Central memory CD4-positive, alpha-beta T cell (primary cell): ENCODE data around the gene TAS2R60.
"Not testable (repeated sequence)": the region's sequence is repeated elsewhere in the genome, so short reads cannot be mapped to it uniquely, and the experiment has no call there.

ENCODE experiments used
- DNase-seq: peaks from one replicate; pipeline ENCODE4 v3.0.0; 2022

The TAS2R60 gene

GRCh38 chr7:143444063-143444782 lies 970 bp downstream of the TAS2R60 start:
- no peak for DNase-seq

- DNase-seq = no peak
Measured at GRCh38 chr7:143444785-143445184, 1.5 kb downstream of the TAS2R60 start.

GRCh38 chr7:143447466-143447865 lies 4.2 kb downstream of the TAS2R60 start:
- no peak for DNase-seq

GRCh38 chr7:143448429-143448828 lies 5.2 kb downstream of the TAS2R60 start:
- DNase-seq = no peak

DNA sequence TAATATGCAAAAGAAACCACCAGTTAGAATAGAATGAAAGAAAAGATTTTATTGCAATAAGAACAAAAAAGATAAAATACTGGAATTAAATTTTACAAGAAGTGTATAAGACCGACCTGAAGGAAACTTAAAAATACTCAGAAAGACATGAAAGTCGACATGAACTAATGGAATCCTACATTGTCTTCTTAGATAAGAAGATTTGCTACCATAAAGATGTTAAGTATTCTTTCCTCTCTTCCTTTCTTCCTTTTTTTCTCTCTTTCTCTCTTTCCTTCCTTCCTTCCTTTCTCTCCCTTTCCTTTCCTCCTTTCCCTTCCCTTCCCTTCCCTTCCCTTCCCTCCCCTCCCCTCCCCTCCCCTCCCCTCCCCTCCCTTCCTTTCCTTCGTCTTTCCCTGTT lies 6.5 kb downstream of the TAS2R60 start:
- DNase-seq = no peak

- DNase-seq = no peak
Measured at GRCh38 chr7:143451122-143451521, 7.9 kb downstream of the TAS2R60 start.

GRCh38 chr7:143451746-143452145 lies 8.5 kb downstream of the TAS2R60 start:
- no peak for DNase-seq

DNA sequence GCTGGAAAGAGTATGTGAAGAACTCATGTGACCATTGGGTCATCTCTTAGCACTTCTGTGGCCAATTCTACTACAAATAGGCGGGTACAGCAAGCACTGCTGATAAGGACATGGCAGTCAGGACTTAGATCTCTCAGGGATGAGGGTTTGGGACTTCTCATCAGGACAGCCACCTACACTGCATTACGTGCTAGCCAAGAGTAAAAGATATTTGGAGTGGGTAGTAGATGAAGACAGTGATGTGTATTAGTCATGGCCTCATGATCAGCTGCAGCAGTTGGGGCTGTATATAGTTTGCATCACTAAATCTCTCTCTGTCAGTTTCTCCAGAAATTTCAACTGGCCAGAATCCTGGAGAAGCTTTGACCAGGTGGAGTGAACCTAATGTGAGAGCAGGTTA lies 9.2 kb downstream of the TAS2R60 start:
- DNase-seq = no peak

DNA sequence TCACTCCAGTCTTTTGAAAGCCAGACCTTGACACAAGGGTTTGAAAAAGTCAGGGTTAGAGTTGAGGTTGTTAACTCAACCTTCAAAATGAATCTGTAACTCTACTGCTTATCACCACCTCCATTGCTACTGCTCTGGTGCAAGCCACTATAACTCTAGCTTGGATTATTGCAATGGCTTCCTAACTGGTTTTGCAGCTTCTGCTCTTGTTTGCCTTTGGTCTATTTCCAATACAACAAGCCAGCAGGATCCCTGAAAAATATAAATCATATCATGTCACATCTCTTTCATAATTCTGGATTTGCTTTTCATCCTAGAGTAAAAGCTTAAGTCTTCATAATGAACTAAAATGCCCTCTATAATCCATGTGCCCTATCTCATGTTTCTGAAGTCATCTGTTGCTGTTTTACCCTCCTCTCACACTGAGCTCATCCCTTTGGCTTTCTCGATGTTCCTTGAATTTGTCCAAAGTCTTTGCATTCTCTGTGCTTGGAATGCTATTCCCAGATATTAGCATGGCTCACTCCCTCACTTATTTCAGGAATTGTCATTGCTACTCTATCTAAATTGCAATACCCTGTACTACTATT lies 10.9 kb downstream of the TAS2R60 start:
- DNase-seq = no peak

DNA sequence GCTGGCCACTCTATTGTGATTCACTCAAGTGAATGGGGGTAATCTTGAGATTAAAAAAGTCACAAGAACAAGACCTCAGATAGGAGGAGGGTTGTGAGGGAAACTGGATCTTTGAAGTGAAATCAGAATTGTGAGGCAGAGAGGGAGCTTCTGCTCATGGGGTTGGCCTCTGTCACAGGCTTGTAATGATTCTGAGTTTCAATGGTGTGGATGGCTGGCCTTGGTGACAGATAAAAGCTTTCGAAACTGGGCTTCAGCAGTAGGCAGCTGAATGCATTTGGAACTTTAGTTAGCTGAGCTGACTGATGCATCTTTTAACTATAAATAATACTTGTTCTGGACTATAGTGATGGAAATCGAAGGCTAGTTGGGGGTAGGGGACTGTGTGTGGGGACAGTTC lies 12.2 kb downstream of the TAS2R60 start:
- no peak for DNase-seq

DNA sequence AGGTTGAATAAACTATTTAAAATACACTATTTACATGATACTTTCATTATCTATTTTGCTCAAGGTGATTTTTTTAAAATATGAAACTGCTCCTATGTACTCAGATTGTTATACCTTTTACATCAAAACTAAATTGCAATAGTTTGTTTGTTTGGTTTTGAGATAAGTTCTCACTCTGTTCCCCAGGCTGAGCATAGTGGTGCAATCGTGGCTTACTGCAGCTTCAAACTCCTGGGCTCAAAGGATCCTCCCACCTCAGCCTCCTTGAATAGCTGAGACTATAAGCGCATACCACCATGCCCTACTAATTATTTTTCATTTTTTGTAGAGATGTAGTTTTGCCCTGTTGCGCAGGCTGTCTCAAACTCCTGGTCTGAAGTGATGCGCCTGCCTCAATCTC lies 12.7 kb downstream of the TAS2R60 start:
- no peak for DNase-seq

DNA sequence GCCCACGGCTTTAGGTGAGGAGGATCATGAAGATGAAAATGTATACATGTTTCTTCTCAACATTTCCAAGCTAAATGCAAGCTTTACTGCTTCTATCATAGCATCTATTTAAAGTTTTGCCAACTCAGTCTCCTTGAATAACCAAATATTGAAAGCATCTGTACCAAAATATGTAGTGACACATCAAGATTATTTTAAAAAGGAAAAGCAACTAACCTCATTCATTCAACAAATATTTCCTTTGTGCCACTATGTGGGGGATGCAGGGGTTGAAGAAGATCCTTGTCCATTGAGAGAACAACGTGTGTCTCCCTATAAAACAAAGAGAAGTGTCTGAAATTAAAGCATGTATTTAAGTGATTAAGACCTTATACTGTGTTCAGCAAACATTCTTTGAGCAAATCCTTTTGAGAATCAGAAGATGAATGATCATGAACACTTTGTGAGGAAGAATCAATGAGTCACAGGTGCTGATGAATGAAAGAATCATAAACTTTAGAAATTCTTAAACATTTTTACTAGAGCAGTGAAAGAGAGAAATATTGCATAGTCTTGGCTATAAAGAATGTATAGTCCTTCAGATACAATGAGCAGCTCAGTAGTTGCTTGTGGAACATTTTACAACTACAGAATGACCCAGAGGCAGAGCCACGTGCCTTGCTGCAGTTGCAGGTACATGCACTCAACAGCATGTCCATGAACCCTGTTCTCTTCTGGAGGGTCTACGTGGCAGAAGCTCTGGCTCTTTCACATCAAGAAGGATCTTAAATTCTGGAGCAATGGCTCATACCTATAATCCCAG lies 13.9 kb downstream of the TAS2R60 start:
- no peak for DNase-seq

DNA sequence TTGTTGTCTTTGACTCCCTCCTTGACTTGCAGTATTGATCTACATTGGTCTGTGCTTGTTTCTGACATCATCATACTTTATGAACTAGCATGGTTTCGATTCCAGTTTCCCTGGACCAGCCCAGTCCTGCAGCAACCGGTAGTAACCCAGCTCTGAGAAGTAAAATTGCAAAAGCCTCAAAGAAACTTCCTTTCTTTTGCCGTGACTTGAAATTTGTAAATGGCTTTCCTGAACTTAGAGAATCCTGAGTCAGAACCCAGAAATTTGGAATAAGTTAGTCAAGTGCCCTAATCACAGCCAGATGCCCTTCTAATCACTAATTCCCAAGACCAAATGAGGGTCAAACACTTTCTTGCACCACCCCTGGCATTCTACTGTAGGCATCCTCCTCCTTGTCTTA lies 15.0 kb downstream of the TAS2R60 start:
- DNase-seq = no peak

- no peak for DNase-seq
Measured at GRCh38 chr7:143458681-143459080, 15.4 kb downstream of the TAS2R60 start.

- no peak for DNase-seq
Measured at GRCh38 chr7:143459359-143459758, 16.1 kb downstream of the TAS2R60 start.

GRCh38 chr7:143460271-143460979 lies 17.2 kb downstream of the TAS2R60 start:
- no peak for DNase-seq

DNA sequence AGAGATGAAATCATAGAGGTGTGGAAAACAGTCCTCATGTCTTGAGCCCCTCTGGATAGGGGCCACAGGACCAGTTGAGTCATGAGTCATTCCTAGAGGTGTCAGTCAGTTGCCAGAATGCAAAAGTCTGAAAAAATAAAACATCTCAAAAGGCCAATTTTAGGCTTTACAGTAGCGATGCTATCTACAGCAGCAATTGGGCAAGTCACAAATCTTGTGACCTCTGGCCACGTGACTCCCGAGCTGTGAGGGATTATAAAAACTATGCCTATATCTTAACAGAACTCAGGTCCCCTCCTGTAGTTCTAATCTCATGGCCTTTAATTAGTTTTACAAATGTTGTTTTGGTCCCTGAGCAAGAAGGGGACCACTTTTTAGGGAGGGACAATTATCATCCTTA lies 18.8 kb downstream of the TAS2R60 start:
- no peak for DNase-seq

- DNase-seq = no peak
Measured at GRCh38 chr7:143463556-143463955, 20.3 kb downstream of the TAS2R60 start.

DNA sequence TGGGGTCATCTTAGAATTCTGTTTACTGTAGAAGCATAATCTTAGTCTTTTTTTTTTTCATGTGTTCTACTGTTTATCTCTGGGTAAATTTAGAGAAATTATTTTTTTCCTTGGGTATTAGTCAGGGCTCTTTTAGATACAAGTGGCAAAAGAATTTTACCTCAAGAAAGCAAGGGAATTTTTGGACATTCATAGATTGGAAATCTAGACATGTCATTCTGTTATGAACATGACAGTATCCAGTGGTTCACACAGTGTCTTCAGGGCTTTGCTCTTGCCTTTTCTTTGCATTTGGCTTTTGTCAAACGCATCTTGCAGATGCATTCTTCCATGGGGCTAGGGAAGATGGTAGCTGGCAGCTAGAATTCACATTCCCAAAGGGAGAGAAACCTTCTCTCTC lies 20.7 kb downstream of the TAS2R60 start:
- DNase-seq = no peak

GRCh38 chr7:143467724-143468123 lies 24.5 kb downstream of the TAS2R60 start:
- no peak for DNase-seq

DNA sequence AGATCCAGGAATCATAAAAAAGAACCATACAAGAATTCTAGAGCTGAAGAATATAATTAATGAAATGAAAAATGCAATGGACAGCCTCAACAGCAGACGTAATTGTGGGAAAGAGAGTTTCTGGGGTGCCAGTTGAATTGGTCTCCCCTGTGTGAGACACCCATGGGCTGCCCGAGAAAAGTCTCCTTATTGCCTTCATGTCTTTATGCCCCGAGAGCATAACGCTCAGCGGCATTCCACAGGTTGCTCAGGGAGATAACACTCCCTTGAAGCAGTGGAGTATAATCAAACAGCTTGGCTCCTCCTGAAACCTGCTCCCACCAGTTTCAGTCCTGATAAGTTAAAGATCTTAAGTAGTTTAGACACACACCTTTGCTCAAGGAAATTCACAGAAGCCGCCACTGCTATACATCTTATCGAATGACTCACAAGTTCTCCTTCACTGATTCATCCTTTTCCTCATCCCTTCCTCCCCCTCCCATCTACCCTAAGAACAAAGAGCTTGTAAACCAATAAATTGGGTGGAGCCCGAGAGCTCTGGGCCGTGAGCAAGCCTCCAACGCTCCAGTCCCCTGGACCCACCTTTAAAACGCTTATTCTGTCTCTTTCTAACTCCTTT lies 28.9 kb downstream of the TAS2R60 start:
- DNase-seq = not testable (repeated sequence)

DNA sequence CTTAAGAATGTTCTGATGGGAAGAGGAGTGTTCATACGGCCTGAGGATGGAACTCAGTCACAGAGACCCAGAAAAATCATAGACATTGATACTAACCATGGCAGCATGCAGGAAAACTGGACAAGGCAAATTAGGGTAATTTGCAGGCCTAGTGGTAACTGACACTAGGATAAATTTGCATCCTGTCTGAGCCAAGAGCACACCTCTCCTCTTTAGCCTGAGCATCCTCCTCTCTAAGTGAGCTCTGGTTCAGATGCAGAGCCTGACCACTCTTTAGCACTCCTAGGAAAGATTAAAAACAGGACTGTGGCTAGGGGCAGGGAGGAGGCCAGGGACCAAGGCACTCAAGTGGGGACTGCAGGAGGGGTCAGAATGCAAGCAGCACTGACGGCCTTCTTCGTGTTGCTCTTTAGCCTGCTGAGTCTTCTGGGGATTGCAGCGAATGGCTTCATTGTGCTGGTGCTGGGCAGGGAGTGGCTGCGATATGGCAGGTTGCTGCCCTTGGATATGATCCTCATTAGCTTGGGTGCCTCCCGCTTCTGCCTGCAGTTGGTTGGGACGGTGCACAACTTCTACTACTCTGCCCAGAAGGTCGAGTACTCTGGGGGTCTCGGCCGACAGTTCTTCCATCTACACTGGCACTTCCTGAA lies 34.4 kb downstream of the TAS2R60 start, which contains the start of gene TAS2R41:
Gene TAS2R41, plus strand, starts transcription at position 373 of the 650 bp plus-strand sequence. Its CDS starts 0 bp downstream, at position 373.
- no peak for DNase-seq
